Activated CD8-positive, alpha-beta memory T cell treated with anti-CD3 and anti-CD28 coated beads, Interleukin-2, amount 50 U/mL, for 24 hours (primary cell): ENCODE results near the gene TTC7B.

Experiments
- DNase-seq: peaks from one replicate; pipeline ENCODE4 v3.0.0-alpha.2; 2020; ENCODE audit errors: extremely low read depth

Gene TTC7B

GRCh38 chr14:90648421-90648820 is 167.8 kb downstream of the TTC7B start:
- DNase-seq = no peak

DNA sequence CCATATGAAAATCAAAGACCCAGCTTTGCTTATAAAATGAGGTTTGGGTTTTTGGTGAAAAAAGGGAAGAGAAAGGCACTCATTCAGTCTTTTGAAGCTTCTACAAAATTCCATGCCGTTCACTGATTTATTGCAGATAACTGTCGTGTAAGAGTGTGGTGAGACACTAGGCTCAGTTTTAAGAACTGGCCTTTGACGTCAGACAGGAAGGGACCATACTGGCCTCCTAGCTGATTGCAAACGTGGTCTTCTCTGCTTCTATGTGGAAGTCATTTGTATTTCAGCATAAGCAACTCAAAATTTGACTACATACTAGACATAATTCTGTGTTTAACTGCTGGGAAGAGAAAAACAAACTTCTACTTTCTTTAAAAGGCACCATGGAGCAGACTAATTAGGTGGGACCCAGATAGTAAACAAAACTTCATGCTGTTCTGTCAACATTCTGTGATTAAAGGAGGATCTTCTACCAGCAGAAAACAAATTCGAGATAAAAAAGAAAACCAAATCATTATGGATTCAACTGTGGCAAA is 168.7 kb downstream of the TTC7B start:
- no peak for DNase-seq

DNA sequence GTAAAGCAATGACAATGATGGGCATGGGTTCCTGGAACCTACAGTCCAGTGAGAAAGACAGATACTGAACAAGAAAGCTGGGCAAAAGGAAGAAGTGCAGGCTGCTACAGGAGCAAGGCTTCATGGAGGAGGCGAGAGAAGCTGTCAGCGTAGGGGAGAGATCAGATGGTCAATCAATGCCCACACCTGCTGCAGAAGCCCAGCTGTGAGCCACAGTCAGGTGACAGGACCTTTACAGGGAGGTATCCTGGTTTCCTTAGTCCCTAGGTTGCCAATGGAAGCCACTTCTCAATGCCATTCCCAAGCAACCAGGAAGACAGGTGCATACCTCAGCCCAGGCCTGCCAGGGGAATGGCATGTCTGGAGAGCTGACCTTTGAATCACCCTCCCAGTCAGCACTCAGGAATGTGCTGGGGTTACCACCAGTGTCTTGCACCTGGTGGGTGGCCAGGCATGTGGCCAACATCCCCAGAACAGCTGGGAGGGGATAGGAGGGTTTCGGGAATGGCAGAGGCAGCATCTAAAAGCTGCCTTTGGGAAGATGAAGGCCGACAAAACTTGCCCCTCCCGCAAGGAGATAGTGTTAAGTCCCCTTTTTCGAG is 170.3 kb downstream of the TTC7B start:
- DNase-seq = no peak

GRCh38 chr14:90644882-90645281 is 171.3 kb downstream of the TTC7B start:
- DNase-seq = no peak

DNA sequence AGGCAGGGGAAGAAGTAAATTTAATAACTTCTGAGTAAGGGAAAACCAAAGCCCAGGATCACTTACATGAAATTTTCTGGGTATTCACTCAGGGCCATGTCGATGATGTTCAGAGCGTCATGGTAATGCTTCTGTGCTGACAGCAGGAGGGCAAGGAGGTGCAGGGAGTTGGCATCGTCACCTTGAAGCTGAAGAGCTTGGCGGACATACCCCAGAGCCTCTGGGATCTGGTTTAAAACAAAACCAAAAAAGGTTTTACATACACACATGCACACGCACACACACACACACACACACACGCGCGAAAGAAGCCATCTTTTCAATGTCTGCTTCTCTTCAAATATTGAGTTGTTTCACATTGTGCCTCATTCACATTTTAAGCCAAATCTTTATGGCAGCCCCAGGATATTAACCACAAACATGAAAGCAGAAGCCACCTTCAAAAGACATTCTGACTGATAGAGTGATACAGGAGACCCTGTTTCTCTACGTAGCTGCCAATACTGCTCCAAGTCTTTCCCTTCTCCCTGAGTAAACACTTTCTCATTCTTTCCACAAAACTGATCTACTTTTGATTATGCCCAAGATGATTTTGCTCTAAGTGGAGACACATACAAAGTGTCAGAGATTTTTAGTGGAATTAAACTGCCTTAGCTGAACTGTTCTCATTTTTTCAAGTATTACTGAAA is 172.1 kb downstream of the TTC7B start:
- DNase-seq = no peak

DNA sequence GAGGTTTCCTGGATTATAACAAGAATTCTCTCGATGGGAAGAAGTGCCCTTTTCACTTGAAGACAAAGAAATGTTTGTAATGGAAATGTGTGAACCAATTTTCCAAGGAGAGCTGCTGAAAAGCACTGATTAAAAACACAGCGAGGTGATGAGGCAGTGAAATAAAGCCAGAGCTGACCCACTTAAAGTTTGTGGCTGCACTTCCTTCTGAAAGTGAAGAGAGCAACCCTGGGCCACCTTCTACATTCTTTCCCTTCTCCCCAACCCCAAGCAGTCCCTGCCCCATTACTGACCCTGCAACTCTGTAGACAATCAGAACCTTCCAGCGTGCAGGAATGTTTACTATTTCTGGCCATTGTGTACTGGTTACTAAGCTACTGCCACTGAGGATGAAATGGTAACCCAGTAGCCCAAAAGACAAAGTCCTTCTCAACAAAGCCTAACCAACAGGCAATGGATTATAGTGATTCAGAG is 173.9 kb downstream of the TTC7B start:
- DNase-seq = no peak

DNA sequence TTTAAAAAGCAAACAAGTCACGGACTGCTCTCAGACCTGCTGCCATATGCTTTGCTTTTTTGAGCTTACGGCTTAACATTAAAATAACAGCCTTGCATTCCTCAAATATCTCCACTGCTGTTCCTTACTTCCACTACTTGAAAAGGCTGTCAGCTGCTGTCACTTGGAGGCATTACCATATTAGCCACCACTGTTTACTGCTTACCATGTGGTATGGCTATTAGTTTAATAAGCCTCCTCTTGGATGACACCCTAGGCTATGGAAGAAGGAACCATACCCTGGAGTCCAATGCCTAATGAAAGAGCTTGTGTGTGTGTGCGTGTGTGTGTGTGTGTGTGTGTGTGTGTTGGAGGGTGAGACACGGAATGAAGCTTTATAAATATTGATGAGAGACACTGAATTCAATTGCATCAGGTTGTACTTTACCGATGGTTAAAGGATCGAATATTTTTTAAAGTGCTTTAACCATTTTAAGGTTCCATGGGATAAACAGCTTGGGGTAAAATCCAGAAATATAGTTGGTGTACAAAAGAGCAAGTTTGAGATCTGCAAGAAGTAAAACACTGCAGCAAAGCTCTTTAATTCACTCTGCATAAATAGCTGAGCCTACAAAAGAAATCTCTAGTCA is 174.5 kb downstream of the TTC7B start:
- no peak for DNase-seq

DNA sequence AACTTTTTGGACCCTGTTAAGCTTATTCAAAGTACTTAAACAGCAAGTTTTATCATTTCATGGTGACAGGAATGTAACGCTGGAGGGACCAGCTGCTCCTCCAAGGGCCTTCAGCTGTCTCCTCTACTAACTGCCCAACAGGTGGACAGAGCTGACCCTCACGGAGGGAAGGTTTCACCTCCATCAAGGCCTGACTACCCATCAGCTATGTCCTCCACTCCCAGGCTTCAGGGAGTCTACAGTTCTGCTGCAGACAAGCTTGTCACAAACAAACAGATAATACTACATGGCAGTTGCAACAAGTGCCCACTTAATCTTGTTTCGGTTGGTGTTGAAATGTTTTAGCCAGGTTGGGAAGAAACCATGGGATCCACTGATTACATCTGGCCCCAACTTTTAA is 175.1 kb downstream of the TTC7B start:
- no peak for DNase-seq

DNA sequence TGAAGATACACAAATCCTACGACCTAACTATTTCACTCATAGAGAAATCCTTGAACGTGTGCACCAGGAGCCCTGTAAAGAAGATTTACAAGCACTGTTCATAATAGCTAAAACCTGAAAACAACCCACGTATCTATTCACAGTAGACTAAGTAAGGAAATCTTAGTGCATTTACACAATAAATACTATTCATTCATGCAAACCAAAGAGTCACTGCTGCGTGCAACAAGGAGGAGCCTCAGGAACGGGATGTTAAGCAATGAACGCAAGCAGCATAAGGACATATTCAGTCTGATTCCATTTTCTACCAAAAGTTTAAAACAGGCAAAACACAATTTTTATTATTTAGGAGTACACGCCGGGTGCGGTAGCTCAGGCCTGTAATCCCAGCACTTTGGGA is 176.6 kb downstream of the TTC7B start:
- no peak for DNase-seq

- DNase-seq = no peak
These were observed 183.4 kb downstream of the TTC7B start for GRCh38 chr14:90632871-90633270.

DNA sequence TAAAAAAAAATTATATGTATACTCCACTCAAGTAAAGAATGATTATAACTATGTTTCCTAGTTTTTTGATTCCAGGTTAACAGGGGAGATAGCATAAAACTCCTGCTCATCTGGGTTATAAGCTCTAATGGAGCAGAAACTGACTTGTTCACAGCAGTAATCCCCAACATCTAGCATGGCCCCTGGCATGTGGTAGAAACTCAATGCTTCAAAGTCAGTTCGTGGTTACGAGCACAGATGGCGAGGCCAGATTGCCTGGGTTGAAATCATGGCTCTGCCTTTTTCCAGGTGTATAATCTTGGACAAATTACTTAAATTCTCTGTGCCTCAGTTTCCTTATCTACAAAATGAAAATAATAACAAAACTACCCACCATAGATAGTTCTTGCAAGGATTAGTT is 183.8 kb downstream of the TTC7B start:
- no peak for DNase-seq

GRCh38 chr14:90630171-90630806 is 185.9 kb downstream of the TTC7B start:
- DNase-seq = no peak

DNA sequence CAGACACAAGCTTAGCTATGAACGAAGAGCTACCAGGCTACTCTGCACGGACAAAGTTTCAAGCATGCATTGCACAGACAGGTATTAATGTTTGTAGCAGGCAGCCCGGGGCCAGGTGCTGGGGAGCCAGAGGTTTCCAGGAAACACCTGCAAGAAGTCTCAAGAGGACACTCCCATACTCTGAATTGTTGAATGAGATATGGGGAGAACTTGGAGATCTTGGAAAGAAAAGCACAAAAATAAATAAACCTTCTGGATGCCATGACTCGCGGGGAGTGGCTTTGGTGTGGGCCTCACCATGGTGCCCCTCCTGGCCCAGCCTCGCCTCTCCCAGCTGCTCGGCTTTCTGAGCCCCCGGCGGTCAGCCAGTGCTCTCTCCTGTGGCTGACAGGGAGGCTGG is 186.8 kb downstream of the TTC7B start:
- DNase-seq = no peak

DNA sequence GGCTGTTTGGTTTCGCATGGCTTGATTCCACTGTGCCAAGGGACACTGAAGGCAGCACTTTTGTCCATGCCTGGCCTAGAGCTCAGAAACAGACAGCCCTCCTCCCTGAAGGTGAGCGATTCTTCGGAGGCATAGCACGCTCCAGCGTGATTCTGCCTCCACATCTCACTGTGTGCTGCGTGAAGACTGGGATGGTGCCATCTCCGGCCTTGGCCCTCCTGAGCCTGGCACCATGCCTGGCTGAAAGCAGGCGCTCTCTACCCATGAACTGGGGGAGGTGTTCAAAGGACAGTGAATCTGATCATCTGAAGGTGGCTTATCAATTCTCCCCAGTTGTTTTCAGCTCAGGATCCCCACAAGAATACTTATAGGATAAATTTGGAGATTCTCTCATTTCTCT is 187.4 kb downstream of the TTC7B start:
- no peak for DNase-seq

DNA sequence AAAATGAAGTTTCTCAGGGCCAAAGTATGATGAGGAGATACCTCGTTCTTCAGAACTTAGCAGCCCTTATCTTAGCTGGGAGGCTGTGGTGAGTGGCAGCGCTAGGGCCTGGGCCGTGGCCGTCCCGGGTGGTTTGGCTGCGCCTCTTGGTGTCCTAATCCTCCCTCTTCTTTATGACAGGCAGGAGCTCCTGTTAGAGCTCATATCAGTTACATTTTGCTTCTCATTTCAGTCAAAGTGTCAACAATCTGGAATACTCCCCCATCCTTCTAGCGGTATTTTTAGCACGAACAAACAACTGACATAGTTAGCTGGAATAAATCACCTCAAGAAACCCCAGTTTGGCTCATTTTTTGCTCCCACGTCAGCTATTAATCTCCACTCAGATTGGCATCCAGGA is 188.8 kb downstream of the TTC7B start:
- no peak for DNase-seq

DNA sequence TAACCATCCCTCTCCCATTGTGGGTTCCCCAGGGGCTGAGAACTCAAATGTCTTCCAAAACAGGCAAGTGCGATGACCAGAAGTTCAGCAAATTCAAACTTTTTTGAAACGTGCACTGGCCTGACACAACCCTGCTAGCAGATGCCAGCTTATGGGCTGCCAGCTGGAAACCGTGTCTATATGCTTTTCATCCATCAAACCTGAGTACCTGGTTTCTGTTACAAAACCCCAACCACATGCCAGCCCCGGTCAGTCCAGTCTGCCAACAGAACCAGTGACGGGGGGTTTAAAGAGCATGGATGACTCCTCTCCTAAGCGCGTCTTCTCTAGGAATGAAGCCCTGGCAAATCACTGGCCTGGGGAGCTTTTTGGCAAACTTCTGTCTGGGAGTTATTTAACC is 189.7 kb downstream of the TTC7B start:
- no peak for DNase-seq

- DNase-seq = no peak
These were observed 190.8 kb downstream of the TTC7B start for GRCh38 chr14:90625445-90625844.

DNA sequence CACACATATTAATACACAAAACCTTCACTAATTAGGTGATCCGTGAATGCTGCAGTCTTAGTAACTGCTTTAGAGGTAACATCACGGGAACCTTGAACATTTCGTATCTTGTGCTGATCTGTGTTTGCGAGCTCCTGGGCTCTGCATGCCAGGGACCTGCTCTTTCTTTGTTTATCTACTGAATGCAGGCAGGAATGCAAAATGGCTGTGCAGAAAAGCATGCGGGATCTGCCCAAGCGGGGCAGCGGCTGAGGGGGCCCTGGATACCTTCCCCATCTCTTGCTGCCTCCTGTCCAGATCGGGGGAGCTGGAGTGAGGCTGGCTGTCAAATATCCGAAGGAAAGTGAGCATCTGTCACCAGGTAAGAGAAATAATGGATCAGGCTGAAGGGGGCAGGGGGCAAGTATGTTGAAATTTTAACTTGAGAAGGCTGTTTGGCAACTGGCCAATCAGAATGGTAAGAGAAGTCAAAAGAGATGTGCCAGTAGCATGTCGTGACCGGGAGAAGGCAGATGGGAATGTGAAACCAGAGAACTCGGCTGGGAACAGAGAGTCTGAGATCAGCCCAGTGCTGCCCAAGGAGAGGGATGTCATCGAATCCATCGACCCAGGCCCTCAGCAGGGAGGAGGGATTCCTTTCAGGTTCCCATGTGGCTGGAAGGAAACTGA is 191.4 kb downstream of the TTC7B start:
- DNase-seq = no peak

DNA sequence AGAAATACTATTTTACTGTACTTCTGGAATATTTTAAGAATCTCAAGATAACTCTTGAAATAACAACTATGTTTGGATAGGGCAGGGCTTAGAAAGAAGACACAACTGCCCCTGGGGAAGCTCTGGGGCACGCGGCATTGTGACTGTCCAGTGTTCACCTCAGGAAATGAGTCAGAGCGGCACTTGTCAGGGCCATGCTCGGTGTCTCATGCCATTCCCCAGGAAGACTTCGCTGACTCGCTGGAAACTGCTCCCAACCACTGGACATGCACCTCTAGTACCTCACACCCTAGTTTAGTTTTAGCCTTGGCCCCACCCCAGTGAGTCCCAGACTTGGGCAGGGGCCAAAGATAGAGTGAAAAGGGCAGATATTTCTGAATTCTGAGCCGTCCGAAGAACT is 192.0 kb downstream of the TTC7B start:
- DNase-seq = no peak

DNA sequence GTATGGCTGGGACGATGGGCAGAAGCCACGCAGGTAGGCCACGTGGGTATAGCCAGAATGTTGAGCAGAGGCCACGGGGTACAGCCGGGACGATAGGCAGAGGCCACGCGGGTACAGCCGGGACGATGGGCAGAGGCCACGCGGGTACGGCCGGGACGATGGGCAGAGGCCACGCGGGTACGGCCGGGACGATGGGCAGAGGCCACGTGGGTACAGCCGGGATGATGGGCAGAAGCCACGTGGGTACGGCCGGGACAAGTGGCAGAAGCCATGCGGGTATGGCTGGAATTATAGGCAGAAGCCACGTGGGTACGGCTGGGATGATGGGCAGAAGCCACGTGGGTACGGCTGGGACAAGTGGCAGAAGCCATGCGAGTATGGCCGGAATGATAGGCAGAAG is 195.0 kb downstream of the TTC7B start:
- no peak for DNase-seq

DNA sequence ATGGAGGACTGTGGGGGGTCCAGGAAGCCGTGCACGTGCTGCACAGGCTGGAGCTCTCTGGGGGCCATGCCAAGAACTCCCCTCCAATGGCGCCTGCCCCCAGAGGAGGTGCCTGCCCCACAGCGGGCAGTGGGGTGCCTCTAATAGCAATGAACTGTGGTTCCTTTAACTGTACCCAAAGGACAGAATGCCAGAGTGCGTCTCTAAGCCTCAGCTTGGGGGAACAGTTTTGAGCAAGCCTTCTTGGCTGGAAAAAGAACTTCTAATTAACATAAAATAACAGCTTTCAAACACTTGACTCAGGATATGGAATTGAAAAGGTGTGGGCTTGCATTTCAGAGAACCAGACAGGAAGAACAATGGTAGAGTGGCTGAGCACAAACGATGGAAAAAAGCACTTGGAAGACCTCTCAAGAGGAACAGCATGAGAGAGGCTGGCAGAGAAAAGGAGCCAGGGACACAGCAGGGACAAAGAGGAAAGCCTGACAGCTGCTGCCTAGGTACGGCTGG is 195.6 kb downstream of the TTC7B start:
- DNase-seq = no peak

DNA sequence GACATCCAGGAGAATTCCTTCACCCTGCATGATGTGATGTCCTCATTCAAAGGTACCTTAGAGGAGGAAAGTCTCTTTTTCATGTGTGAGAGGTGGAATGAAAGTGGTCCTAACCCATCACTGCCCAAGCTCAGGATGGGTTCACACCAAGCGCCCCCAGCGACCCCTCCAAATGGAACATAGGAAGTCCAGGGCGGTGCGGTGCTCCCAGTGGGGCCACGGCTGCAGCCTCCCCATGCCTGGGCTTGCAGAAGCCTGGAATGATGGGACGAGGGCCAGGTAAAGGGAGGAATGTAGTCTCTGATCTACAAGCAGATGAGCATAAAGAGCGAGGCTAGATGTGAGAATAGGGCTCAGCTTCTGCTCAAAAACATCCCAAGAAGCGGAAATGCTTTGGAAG is 196.3 kb downstream of the TTC7B start:
- DNase-seq = no peak
